CD4-positive, CD25-positive, alpha-beta regulatory T cell (primary cell): ENCODE data around the gene ANKRD30A. TPM values are rescaled to one million over a fixed set of nuclear protein-coding genes. Genes with fewer than 3 reads are reported as not detected.
"Not testable (repeated sequence)": the region's sequence is repeated elsewhere in the genome, so short reads cannot be mapped to it uniquely, and the experiment has no call there.

Source experiments
- ATAC-seq, 2 donors: fragments of 150-1000 bp; cut with Tn5 transposase; one replicate each; pipeline ENCODE4 v1.10.0; 2021; ENCODE audit warnings: low read depth in 2 of 2, moderate number of reproducible peaks in 2 of 2, moderate library complexity in 1 of 2
- DNase-seq, 3 donors: peaks; one replicate each; pipeline versions ENCODE4 v3.0.0 to v3.0.0-alpha.2; 2012 to 2022; ENCODE audit warnings: mixed read lengths in 1 of 3
- H3K27ac ChIP-seq: one replicate; pipeline ENCODE4 v1.7.0; 2013; ENCODE audit warnings: mild to moderate bottlenecking, low read length; ENCODE audit not compliant: insufficient read depth, poor library complexity, severe bottlenecking
- H3K27me3 ChIP-seq: one replicate; pipeline ENCODE4 v1.7.0; 2013; ENCODE audit warnings: low read length; ENCODE audit not compliant: control insufficient read depth, insufficient read depth
- H3K36me3 ChIP-seq: one replicate; pipeline ENCODE4 v1.7.0; 2013; ENCODE audit warnings: mild to moderate bottlenecking, low read length, moderate library complexity; ENCODE audit not compliant: control insufficient read depth, insufficient read depth
- H3K4me1 ChIP-seq: 2 replicates; pipeline ENCODE4 v1.7.0; 2013; ENCODE audit warnings: mild to moderate bottlenecking, low read length; ENCODE audit not compliant: insufficient read depth, control insufficient read depth, poor library complexity, severe bottlenecking
- H3K4me3 ChIP-seq: one replicate; pipeline ENCODE4 v1.7.0; 2013; ENCODE audit warnings: low read depth, mild to moderate bottlenecking, low read length, moderate library complexity
- H3K9me3 ChIP-seq, 2 experiments: 1 replicate in 1 of 2; 2 replicates in 1 of 2; pipeline ENCODE4 v1.7.0; 2013; ENCODE audit warnings: low read length in 2 of 2, mild to moderate bottlenecking in 1 of 2, moderate library complexity in 1 of 2; ENCODE audit not compliant: control insufficient read depth in 2 of 2
- H3K27ac Mint-ChIP-seq, 3 donors: one replicate each; pipeline ENCODE4 v1.8.0; 2020 to 2022; ENCODE audit warnings: mild to moderate bottlenecking in 3 of 3, mixed read lengths in 3 of 3, moderate library complexity in 2 of 3
- H3K27me3 Mint-ChIP-seq: one replicate; pipeline ENCODE4 v1.8.0; 2022; ENCODE audit warnings: mild to moderate bottlenecking, mixed read lengths
- H3K36me3 Mint-ChIP-seq: one replicate; pipeline ENCODE4 v1.8.0; 2020; ENCODE audit warnings: mixed read lengths
- H3K4me1 Mint-ChIP-seq, 4 donors: one replicate each; pipeline ENCODE4 v1.8.0; 2020 to 2022; ENCODE audit warnings: mixed read lengths in 4 of 4, mild to moderate bottlenecking in 1 of 4
- H3K4me3 Mint-ChIP-seq, 4 donors: one replicate each; pipeline ENCODE4 v1.8.0; 2020 to 2022; ENCODE audit warnings: mild to moderate bottlenecking in 4 of 4, mixed read lengths in 4 of 4, moderate library complexity in 3 of 4
- H3K9me3 Mint-ChIP-seq, 7 donors: one replicate each; pipeline ENCODE4 v1.8.0; 2020 to 2022; ENCODE audit warnings: mixed read lengths in 7 of 7, mild to moderate bottlenecking in 3 of 7, moderate library complexity in 2 of 7
- polyA plus RNA-seq, 4 donors: library from polyadenylated mRNA; unstranded; fragments of 300-500 nt; fragmentation: Illumina TruSeq; gene quantifications; one replicate each; pipeline ENCODE4 v1.2.3, GENCODE V29; 2021
- total RNA-seq: library from RNA; stranded (reverse); gene quantifications from one replicate; pipeline ENCODE4 v1.2.3, GENCODE V29; 2022

ANKRD30A gene, protein sequence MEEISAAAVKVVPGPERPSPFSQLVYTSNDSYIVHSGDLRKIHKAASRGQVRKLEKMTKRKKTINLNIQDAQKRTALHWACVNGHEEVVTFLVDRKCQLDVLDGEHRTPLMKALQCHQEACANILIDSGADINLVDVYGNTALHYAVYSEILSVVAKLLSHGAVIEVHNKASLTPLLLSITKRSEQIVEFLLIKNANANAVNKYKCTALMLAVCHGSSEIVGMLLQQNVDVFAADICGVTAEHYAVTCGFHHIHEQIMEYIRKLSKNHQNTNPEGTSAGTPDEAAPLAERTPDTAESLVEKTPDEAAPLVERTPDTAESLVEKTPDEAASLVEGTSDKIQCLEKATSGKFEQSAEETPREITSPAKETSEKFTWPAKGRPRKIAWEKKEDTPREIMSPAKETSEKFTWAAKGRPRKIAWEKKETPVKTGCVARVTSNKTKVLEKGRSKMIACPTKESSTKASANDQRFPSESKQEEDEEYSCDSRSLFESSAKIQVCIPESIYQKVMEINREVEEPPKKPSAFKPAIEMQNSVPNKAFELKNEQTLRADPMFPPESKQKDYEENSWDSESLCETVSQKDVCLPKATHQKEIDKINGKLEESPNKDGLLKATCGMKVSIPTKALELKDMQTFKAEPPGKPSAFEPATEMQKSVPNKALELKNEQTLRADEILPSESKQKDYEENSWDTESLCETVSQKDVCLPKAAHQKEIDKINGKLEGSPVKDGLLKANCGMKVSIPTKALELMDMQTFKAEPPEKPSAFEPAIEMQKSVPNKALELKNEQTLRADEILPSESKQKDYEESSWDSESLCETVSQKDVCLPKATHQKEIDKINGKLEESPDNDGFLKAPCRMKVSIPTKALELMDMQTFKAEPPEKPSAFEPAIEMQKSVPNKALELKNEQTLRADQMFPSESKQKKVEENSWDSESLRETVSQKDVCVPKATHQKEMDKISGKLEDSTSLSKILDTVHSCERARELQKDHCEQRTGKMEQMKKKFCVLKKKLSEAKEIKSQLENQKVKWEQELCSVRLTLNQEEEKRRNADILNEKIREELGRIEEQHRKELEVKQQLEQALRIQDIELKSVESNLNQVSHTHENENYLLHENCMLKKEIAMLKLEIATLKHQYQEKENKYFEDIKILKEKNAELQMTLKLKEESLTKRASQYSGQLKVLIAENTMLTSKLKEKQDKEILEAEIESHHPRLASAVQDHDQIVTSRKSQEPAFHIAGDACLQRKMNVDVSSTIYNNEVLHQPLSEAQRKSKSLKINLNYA (N-terminal part only)
- total RNA-seq (not detected), polyA plus RNA-seq (not detected)

- Histone ChIP-seq H3K36me3 (no peaks in the 10 kb centered on the region), H3K27me3 (no peaks in the 10 kb centered on the region), H3K27ac (no peak within 1 kb of the TSS), H3K4me3 (no peak within 1 kb of the TSS), H3K9me3 (peaks cover 0 to 7% of the 10 kb centered on the region in 2 experiments), H3K4me1 (no peaks in the 10 kb centered on the region)
- H3K27ac Mint-ChIP-seq, result no peak within 1 kb of the TSS
- no peak within 1 kb of the TSS for H3K4me3 Mint-ChIP-seq
- peaks cover 0 to 13% (median 2%) of the 10 kb centered on the region in 7 donors for H3K9me3 Mint-ChIP-seq
- no peaks in the 10 kb centered on the region for H3K4me1 Mint-ChIP-seq
- no peak for ATAC-seq
- H3K36me3 Mint-ChIP-seq, result no peaks in the 10 kb centered on the region
- DNase-seq, result no peak
- H3K27me3 Mint-ChIP-seq, result no peaks in the 10 kb centered on the region
Measured at GRCh38 chr10:37125191-37125732, at the start of gene ANKRD30A. TSS of gene ANKRD30A (plus strand) at chr10:37125598. CDS start at chr10:37125788, 190 bp downstream.

DNA sequence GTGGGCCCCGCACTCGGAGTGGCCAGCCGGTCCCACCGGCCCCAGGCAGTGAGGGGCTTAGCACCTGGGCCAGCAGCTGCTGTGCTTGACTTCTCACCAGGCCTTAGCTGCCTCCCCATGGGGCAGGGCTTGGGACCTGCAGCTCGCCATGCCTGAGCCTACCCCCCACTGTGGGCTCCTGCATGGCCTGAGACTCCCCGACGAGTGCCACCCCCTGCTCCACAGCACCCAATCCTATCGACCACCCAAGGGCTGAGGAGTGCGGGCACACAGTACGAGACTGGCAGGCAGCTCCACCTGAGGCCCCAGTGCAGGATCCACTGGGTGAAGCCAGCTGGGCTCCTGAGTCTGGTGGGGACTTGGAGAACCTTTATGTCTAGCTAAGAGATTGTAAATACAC lies 49.3 kb upstream of the ANKRD30A start:
- not testable (repeated sequence) for H3K36me3 ChIP-seq, H3K27ac ChIP-seq, H3K4me3 Mint-ChIP-seq, H3K36me3 Mint-ChIP-seq, H3K4me3 ChIP-seq, H3K27ac Mint-ChIP-seq, DNase-seq, H3K9me3 ChIP-seq, H3K27me3 ChIP-seq, H3K4me1 ChIP-seq, ATAC-seq, H3K27me3 Mint-ChIP-seq, H3K4me1 Mint-ChIP-seq
- peaks cover 2 to 24% (median 9%) of the 10 kb centered on the region in 7 donors for H3K9me3 Mint-ChIP-seq

GRCh38 chr10:37095792-37096573 lies 29.4 kb upstream of the ANKRD30A start:
- no peaks in the 10 kb centered on the region for H3K36me3 Mint-ChIP-seq
- Histone ChIP-seq H3K9me3 (peaks cover 0 to 4% of the 10 kb centered on the region in 2 experiments), H3K4me1 (no peaks in the 10 kb centered on the region), H3K36me3 (no peaks in the 10 kb centered on the region), H3K27ac (no peak overlapping the region), H3K27me3 (no peaks in the 10 kb centered on the region), H3K4me3 (no peak overlapping the region)
- H3K9me3 Mint-ChIP-seq, result peaks cover 0 to 32% (median 16%) of the 10 kb centered on the region in 7 donors
- no peaks in the 10 kb centered on the region for H3K4me1 Mint-ChIP-seq
- no peak for ATAC-seq
- no peak overlapping the region for H3K27ac Mint-ChIP-seq
- no peaks in the 10 kb centered on the region for H3K27me3 Mint-ChIP-seq
- no peak for DNase-seq
- no peak overlapping the region for H3K4me3 Mint-ChIP-seq

DNA sequence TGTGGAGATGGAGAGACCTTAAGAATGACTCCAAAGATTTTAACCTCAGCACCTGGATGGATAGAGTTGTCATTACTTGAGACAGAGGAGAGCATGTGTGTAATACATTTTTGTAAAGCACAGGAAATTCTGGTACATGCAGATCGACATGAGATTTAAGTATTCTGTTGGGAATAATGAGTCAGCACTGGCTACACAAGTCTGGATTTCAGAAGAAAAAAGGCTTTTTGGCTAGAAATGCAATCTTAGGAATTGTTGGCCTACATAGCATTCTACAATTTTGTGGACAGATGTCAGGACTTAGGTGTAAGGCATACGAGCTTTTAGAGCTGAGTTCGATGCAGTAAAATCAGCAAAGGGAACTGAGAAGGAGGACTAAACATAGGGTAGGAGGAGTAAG lies 24.1 kb upstream of the ANKRD30A start:
- Mint-ChIP-seq H3K9me3 (peaks cover 0 to 44% (median 9%) of the 10 kb centered on the region in 7 donors), H3K4me3 (no peak overlapping the region), H3K27me3 (no peaks in the 10 kb centered on the region), H3K27ac (no peak overlapping the region), H3K36me3 (no peaks in the 10 kb centered on the region), H3K4me1 (no peaks in the 10 kb centered on the region)
- ATAC-seq (no peak), DNase-seq (no peak)
- Histone ChIP-seq H3K4me3 (no peak overlapping the region), H3K9me3 (peaks cover 0 to 9% of the 10 kb centered on the region in 2 experiments), H3K27me3 (no peaks in the 10 kb centered on the region), H3K4me1 (no peaks in the 10 kb centered on the region), H3K36me3 (no peaks in the 10 kb centered on the region), H3K27ac (no peak overlapping the region)

DNA sequence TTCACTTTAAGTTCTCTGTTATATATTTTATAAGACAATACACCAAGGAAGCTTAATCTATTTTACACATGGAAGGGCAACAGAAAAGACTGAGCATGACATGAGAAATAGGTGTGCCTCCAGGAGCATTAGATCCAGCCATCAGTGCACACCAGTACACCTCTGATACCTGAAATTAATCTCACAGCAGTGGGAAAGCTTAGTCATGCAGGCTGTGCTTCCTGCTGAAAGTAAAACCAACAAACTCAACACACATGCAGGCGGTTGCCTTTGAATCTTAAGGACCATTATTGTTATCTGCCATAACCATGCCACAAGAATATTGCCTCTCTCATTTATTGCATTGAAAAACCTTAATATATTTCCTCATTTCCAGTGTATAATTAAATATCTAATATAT lies 16.4 kb upstream of the ANKRD30A start:
- ATAC-seq, result no peak
- Mint-ChIP-seq H3K27me3 (no peaks in the 10 kb centered on the region), H3K27ac (no peak overlapping the region), H3K9me3 (peaks cover 1 to 25% (median 11%) of the 10 kb centered on the region in 7 donors), H3K4me3 (no peak overlapping the region), H3K4me1 (no peaks in the 10 kb centered on the region), H3K36me3 (no peaks in the 10 kb centered on the region)
- H3K27me3 ChIP-seq, result no peaks in the 10 kb centered on the region
- H3K36me3 ChIP-seq, result no peaks in the 10 kb centered on the region
- peaks cover 0 to 2% of the 10 kb centered on the region in 2 experiments for H3K9me3 ChIP-seq
- no peak overlapping the region for H3K27ac ChIP-seq
- no peak for DNase-seq
- H3K4me1 ChIP-seq, result no peaks in the 10 kb centered on the region
- H3K4me3 ChIP-seq, result no peak overlapping the region

DNA sequence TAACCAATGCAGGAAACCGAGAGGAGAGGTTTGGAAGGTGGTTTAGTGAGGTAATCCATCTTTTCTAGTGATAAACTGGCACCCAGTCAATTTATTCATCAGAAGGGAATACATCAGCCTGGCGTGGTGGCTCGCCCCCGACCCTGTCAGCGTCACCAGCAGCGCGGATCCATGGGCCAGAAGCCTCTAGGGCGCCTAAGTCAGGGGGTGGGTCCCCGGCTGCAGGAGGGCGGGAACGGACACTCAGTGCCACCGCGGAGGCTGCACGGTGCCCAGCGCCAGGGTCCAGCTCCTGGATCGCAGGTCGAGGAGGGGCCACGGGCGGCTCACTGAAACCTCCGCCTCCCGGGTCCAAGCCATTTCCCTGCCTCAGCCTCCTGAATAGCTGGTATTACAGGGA lies 866 bp upstream of the ANKRD30A start:
- Mint-ChIP-seq H3K9me3 (peaks cover 0 to 10% (median 0%) of the 10 kb centered on the region in 7 donors), H3K4me1 (no peaks in the 10 kb centered on the region), H3K36me3 (no peaks in the 10 kb centered on the region), H3K27ac (no peak overlapping the region), H3K27me3 (no peaks in the 10 kb centered on the region), H3K4me3 (no peak overlapping the region)
- no peak overlapping the region for H3K4me3 ChIP-seq
- H3K4me1 ChIP-seq, result no peaks in the 10 kb centered on the region
- DNase-seq (no peak), ATAC-seq (no peak)
- H3K9me3 ChIP-seq, result peaks cover 0 to 7% of the 10 kb centered on the region in 2 experiments
- no peaks in the 10 kb centered on the region for H3K36me3 ChIP-seq
- H3K27me3 ChIP-seq, result no peaks in the 10 kb centered on the region
- H3K27ac ChIP-seq, result no peak overlapping the region
